GF-D8 (cell line): Measurements from ENCODE around the gene MCC.

ENCODE experiments used
- DNase-seq: peaks from one replicate; lab custom pipeline; 2025; lab: John Stamatoyannopoulos, UW

Gene MCC

GRCh38 chr5:113027431-113027830, 460.8 kb downstream of the MCC start:
- no peak for DNase-seq

GRCh38 chr5:113027015-113027414, 461.2 kb downstream of the MCC start:
- DNase-seq, result no peak

GRCh38 chr5:113026211-113026610, 462.0 kb downstream of the MCC start:
- no peak for DNase-seq

- DNase-seq, result no peak
These were observed 462.7 kb downstream of the MCC start for GRCh38 chr5:113025596-113025995.

GRCh38 chr5:113024076-113024697, 464.1 kb downstream of the MCC start:
- DNase-seq, result no peak

GRCh38 chr5:113022661-113023060, 465.6 kb downstream of the MCC start:
- no peak for DNase-seq

- no peak for DNase-seq
These were observed 467.6 kb downstream of the MCC start for GRCh38 chr5:113020461-113021273.

- no peak for DNase-seq
These were observed 470.2 kb downstream of the MCC start for GRCh38 chr5:113017881-113018635.

- no peak for DNase-seq
These were observed 482.8 kb downstream of the MCC start for GRCh38 chr5:113005454-113005853.

GRCh38 chr5:113003763-113004162, 484.5 kb downstream of the MCC start:
- no peak for DNase-seq

- no peak for DNase-seq
These were observed 485.8 kb downstream of the MCC start for GRCh38 chr5:113002423-113002822.

- no peak for DNase-seq
These were observed 487.8 kb downstream of the MCC start for GRCh38 chr5:113000466-113000865.

- no peak for DNase-seq
These were observed 490.0 kb downstream of the MCC start for GRCh38 chr5:112998296-112998695.

GRCh38 chr5:112996830-112997374, 491.4 kb downstream of the MCC start:
- no peak for DNase-seq

GRCh38 chr5:112995764-112996618, 492.3 kb downstream of the MCC start:
- no peak for DNase-seq

- no peak for DNase-seq
These were observed 502.0 kb downstream of the MCC start for GRCh38 chr5:112986224-112986623.

GRCh38 chr5:112983363-112983762, 504.9 kb downstream of the MCC start:
- DNase-seq, result no peak

GRCh38 chr5:112979723-112980122, 508.5 kb downstream of the MCC start:
- no peak for DNase-seq

- DNase-seq, result no peak
These were observed 509.4 kb downstream of the MCC start for GRCh38 chr5:112978836-112979235.

GRCh38 chr5:112977440-112977861, 510.8 kb downstream of the MCC start:
- DNase-seq, result no peak

- peak; percentile 90 for DNase-seq
These were observed 511.6 kb downstream of the MCC start, which contains the start of gene DCP2 for GRCh38 chr5:112976432-112977309. Gene DCP2, plus strand, starts transcription at chr5:112976798. Its CDS starts 136 bp downstream, at chr5:112976934.
